Breast epithelium (tissue), 4 donors: ENCODE results near the gene LGR4. TPM values are rescaled to one million over a fixed set of nuclear protein-coding genes. Genes with fewer than 3 reads are reported as not detected.

Experiments used
- DNase-seq, 2 donors: peaks; one replicate each; pipeline ENCODE4 v3.0.0-alpha.2; 2019; ENCODE audit warnings: low spot score in 2 of 2
- H3K27ac ChIP-seq, 2 donors: fragments of 200-600 bp; sonication (generic) in 1 of 2; one replicate each; pipeline ENCODE4 v1.5.1; 2016 to 2019; ENCODE audit warnings: mild to moderate bottlenecking in 1 of 2
- H3K27me3 ChIP-seq, 2 donors: fragments of 200-600 bp; sonication (generic) in 1 of 2; one replicate each; pipeline versions ENCODE4 v1.5.1 to v1.6.0; 2017 to 2019; ENCODE audit warnings: control low read depth in 1 of 2, mild to moderate bottlenecking in 1 of 2
- H3K36me3 ChIP-seq: fragments of 200-600 bp; one replicate; pipeline ENCODE4 v1.5.1; 2019
- H3K4me1 ChIP-seq, 2 donors: fragments of 200-600 bp; sonication (generic); one replicate each; pipeline ENCODE4 v1.5.1; 2016 to 2019; ENCODE audit warnings: control low read depth in 1 of 2
- H3K4me3 ChIP-seq, 3 donors: fragments of 200-600 bp; sonication (generic); 1 replicate in 2 of 3; 2 replicates in 1 of 3; pipeline ENCODE4 v1.5.1; 2016 to 2019; ENCODE audit warnings: mild to moderate bottlenecking in 3 of 3, moderate library complexity in 2 of 3
- H3K9me3 ChIP-seq, 2 donors: fragments of 200-600 bp; sonication (generic) in 1 of 2; one replicate each; pipeline ENCODE4 v1.5.1; 2016 to 2019; ENCODE audit warnings: control low read depth in 1 of 2
- POLR2A ChIP-seq: fragments of 450-650 bp; IDR thresholded peaks from one replicate; pipeline ENCODE4 v1.6.1; 2016; ENCODE audit warnings: antibody characterized with exemption, mild to moderate bottlenecking, moderate library complexity
- POLR2AphosphoS5 ChIP-seq, 3 donors: sonication (generic); formaldehyde crosslinking; IDR thresholded peaks; one replicate each; pipeline ENCODE4 v1.6.1; 2017; ENCODE audit warnings: antibody characterized with exemption in 3 of 3
- intact Hi-C: fragments of 100-400 bp; cut with DNase I; formaldehyde crosslinking; loops from one replicate; pipeline ENCODE4 v1.15.1; 2023; ENCODE audit warnings: low total_unique reads
- total RNA-seq, 3 donors: library from RNA; depleted of rRNA; stranded (reverse); fragments of >200 nt; gene quantifications; one replicate each; pipeline ENCODE4 v1.1.0, GENCODE V29; 2016
- TF ChIP-seq, protein P1 (sequence below), 3 donors: fragments of 450-650 bp; IDR thresholded peaks; one replicate each; pipeline ENCODE4 v1.5.1; 2016 to 2017; ENCODE audit warnings: antibody characterized with exemption in 3 of 3, mild to moderate bottlenecking in 3 of 3, moderate library complexity in 3 of 3

The LGR4 gene
- total RNA-seq, 3 donors from 2014 or later = 28.5 to 93.7 (median 34.2) TPM

DNA sequence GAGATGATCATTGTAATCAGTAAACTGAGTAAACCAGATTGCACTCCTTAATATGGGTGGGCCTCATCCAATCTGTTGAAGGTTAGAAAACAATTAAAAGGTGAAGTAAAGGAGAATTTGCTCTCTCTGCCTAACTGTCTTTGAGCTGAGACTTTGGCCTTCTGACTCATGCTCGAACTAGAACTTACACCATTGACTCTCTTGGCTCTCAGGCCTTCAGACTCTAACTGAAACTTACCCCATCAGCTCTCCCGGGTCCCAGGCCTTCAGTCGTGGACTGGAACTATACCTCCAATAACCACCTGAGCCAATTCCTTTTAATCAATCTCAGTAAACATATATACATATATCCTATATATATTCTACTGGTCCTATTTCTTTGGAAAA lies 34.0 kb downstream of the LGR4 start:
- Histone ChIP-seq H3K4me3 (no peak overlapping the region), H3K36me3 (no peaks in the 10 kb centered on the region), H3K27ac (no peak overlapping the region), H3K9me3 (no peaks in the 10 kb centered on the region), H3K4me1 (no peaks in the 10 kb centered on the region), H3K27me3 (no peaks in the 10 kb centered on the region)
- no peak for DNase-seq
- TF ChIP-seq, protein P1, sequence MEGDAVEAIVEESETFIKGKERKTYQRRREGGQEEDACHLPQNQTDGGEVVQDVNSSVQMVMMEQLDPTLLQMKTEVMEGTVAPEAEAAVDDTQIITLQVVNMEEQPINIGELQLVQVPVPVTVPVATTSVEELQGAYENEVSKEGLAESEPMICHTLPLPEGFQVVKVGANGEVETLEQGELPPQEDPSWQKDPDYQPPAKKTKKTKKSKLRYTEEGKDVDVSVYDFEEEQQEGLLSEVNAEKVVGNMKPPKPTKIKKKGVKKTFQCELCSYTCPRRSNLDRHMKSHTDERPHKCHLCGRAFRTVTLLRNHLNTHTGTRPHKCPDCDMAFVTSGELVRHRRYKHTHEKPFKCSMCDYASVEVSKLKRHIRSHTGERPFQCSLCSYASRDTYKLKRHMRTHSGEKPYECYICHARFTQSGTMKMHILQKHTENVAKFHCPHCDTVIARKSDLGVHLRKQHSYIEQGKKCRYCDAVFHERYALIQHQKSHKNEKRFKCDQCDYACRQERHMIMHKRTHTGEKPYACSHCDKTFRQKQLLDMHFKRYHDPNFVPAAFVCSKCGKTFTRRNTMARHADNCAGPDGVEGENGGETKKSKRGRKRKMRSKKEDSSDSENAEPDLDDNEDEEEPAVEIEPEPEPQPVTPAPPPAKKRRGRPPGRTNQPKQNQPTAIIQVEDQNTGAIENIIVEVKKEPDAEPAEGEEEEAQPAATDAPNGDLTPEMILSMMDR (IDR thresholded peaks at IDR 0.05) = no peak
- TF ChIP-seq POLR2A (no peak), POLR2AphosphoS5 (IDR thresholded peaks at IDR 0.05) (no peak)
- intact Hi-C loops = no loop called here

DNA sequence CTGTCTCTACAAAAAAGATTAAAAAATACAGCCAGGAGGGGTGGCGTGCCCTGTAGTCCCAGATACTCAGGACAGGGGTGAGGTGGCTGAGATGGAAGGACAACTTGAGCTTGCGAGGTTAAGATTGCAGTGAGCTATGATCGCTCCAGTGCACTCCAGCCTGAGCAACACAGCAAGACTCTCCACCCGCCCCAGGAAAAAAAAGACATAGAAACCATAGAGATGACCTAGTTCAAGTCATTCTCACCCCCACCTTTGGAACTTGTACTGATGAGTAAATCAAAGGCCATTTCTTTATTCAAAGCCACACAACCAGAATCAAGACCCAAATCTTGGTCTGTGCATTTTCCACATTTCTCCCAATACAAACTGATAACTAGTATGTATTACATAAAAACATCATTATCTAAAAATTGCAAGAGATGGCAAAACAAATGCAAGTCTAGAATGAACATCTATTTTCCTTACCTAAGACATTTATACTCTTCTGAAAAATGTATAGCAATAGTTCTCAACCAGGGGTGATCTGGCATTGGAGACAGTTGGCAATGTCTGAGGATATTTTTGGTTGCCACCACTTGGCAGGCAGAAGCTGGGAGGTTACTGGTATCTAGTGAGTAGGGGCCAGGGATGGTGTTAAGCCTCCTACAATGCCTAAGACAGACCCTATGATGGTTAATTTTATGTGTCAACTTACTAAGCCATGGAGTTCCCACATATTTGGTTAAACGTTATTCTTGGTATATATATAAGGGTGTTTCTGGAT lies 34.6 kb downstream of the LGR4 start:
- H3K27me3 ChIP-seq = no peaks in the 10 kb centered on the region
- no peaks in the 10 kb centered on the region for H3K4me1 ChIP-seq
- TF ChIP-seq, protein P1 (IDR thresholded peaks at IDR 0.05) = no peak
- TF ChIP-seq POLR2AphosphoS5 (IDR thresholded peaks at IDR 0.05) (no peak), POLR2A (no peak)
- intact Hi-C loops = no loop called here
- no peak overlapping the region for H3K4me3 ChIP-seq
- no peak for DNase-seq
- no peaks in the 10 kb centered on the region for H3K36me3 ChIP-seq
- no peaks in the 10 kb centered on the region for H3K9me3 ChIP-seq
- no peak overlapping the region for H3K27ac ChIP-seq

DNA sequence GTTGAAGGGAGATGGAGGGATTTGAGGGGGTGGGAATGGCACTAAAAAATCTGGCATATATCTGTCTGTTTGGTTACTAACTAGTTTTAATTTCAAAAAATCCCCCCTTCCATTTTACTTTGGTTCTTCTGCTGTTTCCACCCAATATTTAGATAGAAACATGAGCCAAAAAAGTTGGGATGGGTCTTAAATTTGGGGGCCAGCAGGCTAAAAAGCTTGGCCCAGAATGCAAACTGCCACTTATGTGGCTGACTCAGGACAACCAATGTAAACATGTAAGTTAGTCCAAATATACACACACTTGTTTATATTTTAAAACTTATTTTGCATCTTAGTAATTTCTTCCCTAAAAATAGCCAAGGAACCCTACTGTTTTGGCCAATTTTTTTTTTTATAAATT lies 35.7 kb downstream of the LGR4 start:
- no peaks in the 10 kb centered on the region for H3K27me3 ChIP-seq
- no peak overlapping the region for H3K4me3 ChIP-seq
- no peaks in the 10 kb centered on the region for H3K4me1 ChIP-seq
- intact Hi-C loops = no loop called here
- H3K27ac ChIP-seq = no peak overlapping the region
- no peak for DNase-seq
- TF ChIP-seq, protein P1 (IDR thresholded peaks at IDR 0.05) = no peak
- TF ChIP-seq POLR2A = no peak
- no peak for TF ChIP-seq POLR2AphosphoS5 (IDR thresholded peaks at IDR 0.05)
- H3K36me3 ChIP-seq = no peaks in the 10 kb centered on the region
- H3K9me3 ChIP-seq = no peaks in the 10 kb centered on the region

DNA sequence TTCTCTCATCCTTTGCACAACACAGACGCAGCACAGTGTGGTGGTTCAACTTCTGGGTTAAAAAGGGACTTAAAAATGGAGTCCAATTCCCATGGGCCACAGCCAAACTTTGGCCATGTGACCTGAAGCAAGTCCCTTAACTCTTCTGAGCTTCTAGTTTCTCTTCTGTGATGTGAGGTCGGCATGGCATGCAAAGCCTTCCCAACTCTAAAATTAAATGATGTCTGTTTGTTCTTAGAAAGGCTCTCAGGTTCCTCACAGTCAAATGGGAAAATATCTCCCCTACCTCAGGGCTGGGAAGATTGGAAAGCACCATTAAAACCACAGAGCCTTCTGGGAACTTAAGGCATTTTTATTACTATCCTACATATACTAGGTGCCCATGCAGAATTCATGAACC lies 38.8 kb downstream of the LGR4 start:
- intact Hi-C loops = no loop called here
- no peaks in the 10 kb centered on the region for H3K9me3 ChIP-seq
- H3K4me1 ChIP-seq = no peaks in the 10 kb centered on the region
- no peak overlapping the region for H3K4me3 ChIP-seq
- H3K27me3 ChIP-seq = no peaks in the 10 kb centered on the region
- TF ChIP-seq POLR2A (no peak), POLR2AphosphoS5 (IDR thresholded peaks at IDR 0.05) (no peak)
- TF ChIP-seq, protein P1 (IDR thresholded peaks at IDR 0.05) = no peak
- no peaks in the 10 kb centered on the region for H3K36me3 ChIP-seq
- H3K27ac ChIP-seq = no peak overlapping the region
- DNase-seq = no peak

DNA sequence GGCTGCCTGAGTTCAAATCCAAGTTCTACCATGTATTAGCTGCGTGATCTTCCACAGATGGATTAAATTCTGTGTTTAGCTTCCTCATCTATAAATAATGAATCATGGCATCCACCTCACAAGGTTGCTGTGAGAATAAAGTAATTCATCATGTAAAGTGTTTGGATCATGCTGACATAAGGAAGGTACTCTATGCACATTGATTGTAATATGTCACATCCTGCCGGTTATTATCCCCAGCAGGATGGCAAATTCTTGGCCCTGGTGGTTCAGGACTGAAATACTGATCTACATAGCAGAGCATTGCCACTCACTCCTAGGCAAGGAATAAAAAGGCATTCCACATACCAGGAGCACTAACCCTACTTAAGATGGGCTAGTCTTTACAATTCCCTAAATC lies 40.8 kb downstream of the LGR4 start:
- TF ChIP-seq, protein P1 (IDR thresholded peaks at IDR 0.05) = no peak
- TF ChIP-seq POLR2AphosphoS5 (IDR thresholded peaks at IDR 0.05) (no peak), POLR2A (no peak)
- Histone ChIP-seq H3K4me3 (no peak overlapping the region), H3K27me3 (no peaks in the 10 kb centered on the region), H3K4me1 (no peaks in the 10 kb centered on the region), H3K27ac (peak overlapping the region in 1 of 2 donors; percentile 8), H3K36me3 (no peaks in the 10 kb centered on the region), H3K9me3 (no peaks in the 10 kb centered on the region)
- no peak for DNase-seq
- intact Hi-C loops = no loop called here
